ENCODE results near the gene PSMD6.
A peak's percentile ranks its signal among the peaks of the same experiment; 100 is the strongest.

Gene PSMD6

DNA sequence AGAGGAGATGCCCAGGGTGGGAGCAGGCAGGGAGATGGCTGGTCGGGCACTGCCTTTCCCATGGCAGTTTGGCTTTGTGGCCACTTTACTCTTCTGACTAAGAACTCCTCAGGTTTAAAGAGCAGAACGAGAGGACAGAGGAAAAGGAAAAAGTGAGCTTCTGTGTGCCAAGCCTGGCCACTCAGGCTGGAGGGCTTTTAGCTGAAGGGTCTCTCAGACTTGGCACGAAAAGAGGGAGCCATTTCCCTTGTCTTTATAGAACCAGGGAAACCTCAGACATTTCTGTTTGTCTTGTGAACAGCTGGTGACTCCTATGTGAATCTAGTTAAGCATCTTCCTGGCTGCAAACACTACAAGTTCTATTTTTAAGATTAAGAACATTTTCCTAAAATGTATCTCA is 23.3 kb upstream of the PSMD6 start:
- no peak for DNase-seq (ENCODE audit: low spot score)

DNA sequence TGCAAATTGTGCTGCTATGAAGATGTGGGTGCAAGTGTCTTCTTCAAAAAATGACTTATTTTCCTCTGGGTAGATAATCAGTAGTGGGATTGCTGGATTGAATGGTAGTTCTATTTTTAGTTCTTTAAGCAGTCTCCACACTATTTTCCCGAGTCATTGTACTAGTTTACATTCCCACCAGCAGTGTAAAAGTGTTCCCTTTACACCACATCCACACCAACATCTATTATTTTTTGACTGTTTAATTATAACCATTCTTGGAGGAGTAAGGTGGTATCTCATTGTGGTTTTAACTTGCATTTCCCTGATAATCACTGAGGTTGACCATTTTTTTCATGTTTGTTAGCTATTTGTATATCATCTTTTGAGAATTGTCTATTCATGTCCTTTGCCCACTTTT is 19.7 kb upstream of the PSMD6 start:
- DNase-seq (ENCODE audit: low spot score): no peak

DNA sequence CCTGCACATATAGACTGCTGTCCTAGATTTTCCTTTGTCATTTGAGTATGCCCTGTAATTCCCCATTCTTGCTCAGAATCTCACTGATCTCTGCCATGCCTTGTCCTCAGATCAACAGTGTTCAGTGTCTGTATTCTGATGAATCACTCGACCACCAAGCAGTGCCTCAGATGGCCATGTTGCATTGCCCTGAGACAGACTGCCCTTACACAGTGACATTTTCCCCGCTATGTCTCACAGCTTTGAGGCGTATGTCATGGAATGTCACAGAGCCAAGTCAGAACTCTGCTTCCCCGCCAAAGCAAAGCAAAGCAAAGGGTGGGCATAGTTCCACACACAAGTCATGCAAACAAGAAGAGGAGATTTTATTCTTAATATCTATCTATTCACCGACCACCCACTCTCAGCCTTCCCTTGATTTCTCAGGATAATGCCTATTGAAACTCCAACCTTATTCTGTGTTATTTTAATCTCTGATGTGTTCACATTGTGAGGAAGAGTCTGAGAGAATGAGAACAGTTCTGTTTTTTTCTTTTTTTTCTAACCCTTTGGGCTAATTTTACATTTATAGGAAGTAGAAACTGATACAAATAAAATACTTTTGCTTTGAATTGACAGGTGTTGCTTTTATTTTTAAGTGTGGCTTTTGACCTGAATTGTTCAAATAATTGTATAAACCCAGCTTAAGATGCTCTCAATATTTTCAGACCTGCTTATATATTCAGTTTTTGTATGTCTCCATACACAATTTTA is 16.9 kb upstream of the PSMD6 start:
- DNase-seq (ENCODE audit: low spot score): no peak

DNA sequence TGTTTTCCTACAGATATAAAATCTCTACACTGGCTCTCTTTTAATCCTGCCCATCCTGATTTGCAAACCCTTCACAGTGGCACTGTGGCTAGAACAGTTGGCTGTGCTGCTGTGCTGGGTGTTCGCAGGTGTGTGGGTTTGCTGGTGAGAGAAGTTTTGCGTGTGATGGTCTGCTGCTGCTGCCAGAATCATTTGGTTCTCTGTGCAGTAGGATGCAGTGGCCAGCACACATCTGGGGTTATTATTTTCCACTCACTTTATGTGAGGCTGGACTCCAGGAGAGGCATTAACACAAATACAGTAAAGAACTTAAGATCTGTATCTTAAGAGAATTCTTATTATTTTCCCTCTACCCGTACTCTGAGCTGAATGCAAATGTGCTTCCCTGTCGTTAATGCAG is 16.0 kb upstream of the PSMD6 start:
- no peak for DNase-seq (ENCODE audit: low spot score)

DNA sequence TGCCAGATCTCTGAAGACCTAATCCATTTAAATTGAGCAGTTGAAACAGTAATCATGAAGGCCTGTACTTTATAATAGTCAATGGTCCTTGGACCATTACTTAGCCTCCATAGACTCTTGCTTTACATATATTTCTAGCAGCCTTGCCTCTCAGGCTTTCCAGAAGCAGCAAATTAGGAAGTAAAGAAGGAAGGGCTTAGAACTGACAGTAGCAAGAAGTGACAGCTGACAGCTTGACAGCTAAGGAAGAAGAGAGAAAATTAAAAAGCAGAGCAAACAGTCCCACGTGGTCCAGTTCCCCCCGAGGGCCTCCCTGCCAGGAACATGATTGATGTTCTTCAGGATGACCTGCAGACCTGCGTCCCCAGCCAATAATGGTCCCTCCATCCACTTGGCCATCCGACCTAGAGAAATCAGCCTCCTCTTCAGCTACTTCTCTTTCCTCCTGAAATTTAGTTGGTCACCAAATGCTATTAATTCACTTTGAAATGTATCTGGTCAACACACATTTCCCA is 15.0 kb upstream of the PSMD6 start:
- DNase-seq (ENCODE audit: low spot score): no peak

DNA sequence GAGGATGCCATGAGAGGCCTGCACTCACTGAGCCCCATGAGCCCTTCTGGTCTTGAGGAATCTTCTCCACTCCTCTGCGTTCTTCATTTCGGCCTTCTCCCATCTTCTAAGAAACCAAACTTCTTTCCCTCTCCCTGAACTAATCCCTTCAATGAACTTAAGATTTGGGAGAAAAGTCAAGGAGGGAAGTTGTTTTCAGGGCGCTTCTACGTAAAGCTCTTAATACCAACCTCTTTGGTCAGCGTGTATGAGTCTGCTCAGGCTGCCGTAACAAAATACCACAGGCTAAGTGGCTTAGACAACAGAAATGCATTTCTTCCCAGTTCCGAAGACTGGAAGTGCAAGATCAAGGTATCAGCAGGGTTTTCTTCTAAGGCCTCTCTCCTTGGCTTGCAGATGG is 13.8 kb upstream of the PSMD6 start:
- DNase-seq (ENCODE audit: low spot score): no peak

DNA sequence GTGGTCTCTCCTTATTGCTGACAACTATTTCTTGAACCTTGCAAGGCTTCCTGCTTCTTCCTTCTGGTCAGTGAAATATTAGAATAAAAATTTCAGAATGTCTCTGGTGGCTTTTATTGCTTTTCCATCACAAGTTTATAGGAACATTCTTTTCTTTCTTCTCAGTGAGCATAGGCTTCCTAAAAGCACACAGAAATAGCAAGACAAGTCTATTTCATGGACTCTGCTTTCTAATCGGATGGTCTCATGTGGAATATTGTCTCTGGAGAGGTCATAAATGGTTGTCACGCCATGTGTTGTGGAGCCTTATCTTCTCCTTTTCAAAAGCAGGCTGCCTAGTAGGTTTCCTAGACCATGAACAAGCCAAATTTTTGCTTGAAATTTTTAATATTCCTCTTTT is 9.8 kb upstream of the PSMD6 start:
- DNase-seq (ENCODE audit: low spot score): no peak

DNA sequence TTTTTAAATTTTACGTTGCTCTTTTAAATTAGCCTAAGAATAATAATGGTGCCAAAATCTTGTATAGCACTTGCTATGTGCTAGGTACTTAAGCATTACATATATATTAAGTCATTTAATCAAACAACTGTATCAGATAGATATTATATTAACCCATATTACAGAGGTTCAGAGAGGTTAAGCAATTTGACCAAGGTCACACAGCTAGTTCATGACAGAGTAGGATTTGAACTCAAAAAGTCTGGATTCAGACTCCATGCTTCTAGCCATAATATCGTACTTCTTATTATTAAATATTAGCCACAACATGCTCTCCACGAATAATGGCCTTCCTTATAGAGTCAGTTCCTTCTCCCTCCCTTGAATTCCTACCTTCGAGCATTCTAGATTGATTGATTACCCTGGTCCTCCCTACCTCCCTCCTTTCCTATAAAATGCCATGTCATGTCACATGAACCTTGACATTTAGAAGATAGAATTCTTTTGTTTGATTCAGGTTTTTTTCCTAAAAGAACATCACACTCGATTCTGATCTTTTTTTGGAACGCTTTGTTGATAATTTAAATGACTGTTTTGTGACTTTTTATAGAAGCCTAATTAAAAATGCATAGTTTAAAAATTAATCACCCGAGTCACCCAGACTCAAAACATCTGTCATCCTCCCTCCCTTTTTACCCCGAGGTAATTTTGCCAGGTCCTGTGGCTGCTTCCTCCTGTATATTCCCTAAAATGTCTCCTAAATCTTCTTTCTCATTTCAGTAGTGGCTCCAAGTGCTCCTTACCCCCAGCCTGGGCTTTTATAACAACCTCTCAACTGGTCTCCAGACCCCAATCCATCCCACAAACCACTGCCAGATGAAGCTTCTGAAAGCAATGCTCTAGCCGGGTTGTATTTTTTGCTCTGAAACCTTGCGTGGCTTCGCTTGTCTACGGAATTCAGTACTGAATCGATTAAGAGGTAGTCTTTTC is 8.5 kb upstream of the PSMD6 start:
- DNase-seq (ENCODE audit: low spot score): no peak

DNA sequence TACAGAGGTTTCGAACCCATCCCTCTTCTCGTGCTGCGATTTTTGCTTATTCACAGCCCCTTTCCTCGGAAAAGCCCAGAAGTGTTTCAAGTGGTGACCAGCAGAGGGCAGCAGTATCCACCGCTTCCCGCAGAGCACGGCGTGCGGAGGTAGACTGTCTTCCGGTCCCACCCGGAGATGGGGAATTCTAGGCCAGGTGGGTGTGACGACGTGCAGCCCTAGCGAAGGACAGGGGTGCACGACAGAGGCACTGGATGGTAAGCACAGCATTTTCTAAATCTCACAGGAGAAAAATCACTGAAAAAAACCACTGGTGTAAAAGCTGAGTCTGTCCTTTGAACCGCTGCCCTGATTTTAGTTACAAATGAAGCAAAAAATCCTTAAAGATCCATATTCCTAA is 7.4 kb upstream of the PSMD6 start:
- DNase-seq (ENCODE audit: low spot score): peak; percentile 63

DNA sequence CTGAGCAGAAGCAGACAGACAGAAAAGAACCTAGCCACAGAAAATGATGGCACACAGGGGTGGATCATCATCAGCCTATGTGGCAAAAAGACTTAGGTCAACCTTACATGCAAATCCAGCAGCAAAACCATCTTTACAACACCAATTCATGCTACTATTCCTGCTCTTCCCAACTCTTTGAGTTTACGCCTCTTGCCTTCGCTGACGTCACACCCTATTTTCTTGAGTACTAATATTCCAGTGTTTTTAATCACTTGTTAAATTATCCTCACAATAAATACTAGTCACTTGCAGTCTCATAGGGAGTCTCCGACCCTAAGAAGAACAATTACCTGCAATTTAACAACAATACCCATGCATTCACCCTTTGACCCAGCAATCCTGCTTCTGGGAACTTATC is 6.0 kb upstream of the PSMD6 start:
- DNase-seq (ENCODE audit: low spot score): no peak

DNA sequence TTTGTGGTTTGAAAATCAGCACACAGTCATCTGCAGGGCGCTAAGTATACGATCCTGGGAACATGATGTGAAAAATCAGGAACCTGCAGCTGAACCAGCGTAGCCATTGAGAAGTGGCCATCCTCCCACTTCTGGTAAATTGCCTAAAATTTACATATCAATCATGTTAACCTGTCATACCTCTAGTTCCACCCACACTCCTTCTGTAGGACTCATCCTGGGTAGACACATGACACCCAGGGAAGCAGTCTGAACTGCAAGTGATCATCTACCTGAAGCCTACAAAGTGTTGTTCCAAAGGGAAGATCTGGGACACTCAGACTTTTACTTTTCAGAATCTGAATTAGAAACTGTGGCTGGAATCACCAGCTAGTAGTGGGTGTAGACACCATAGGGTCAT is 5.5 kb upstream of the PSMD6 start:
- no peak for DNase-seq (ENCODE audit: low spot score)

DNA sequence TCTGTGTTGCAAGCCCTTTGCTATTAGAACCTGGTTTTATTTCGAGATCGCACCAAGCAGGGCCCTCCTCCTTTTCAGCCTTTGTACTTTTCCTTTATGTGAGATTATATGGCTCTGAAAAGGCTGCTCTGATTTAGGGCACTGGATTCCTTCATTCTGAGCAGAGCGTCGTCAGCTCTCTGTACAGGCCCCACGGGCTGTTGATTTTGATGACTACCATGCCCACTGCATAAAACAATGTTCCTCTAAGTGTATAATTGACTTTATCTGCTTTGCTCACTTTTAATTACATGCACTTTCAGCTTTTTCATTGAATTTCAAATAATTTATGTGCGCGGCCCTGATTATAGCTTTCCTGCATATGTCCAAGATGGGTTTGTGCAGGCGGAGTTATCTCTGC is 4.4 kb upstream of the PSMD6 start:
- DNase-seq (ENCODE audit: low spot score): no peak

DNA sequence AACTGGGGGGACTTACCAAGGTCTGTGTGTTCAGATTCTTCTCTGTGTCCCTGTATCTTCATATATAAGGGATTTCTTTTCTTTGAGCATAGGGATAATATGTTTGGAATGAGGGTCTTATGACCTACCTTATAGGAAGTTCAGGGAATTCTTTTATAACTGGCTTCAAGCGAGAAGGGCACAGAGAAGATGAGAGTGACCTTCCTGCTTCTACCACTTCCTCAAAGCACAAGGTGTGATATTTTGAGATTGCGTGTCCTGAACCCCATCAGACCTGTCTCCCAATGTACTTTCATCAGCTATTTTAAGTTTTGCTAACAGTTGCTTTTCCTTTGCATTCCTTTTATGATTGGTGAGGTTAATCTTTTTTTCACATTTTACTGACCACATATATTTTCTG is 3.1 kb upstream of the PSMD6 start:
- DNase-seq (ENCODE audit: low spot score): no peak

DNA sequence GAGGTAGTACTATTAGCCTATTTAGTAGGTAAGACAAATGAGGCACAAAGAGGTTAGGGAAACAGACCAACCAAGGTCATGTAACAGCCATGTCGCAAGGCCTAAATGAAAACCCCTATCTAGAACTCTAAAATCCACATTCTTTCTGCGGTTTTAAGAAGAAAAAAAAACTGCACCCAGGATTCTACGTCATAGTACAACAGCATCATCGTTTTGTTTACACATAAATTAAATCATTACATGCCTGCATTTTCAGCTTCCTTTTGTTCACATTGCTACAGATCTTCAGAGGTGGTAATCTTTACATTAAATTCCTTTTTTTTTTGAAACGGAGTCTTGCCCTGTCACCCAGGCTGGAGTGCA is 548 bp upstream of the PSMD6 start:
- DNase-seq (ENCODE audit: low spot score): no peak

DNA sequence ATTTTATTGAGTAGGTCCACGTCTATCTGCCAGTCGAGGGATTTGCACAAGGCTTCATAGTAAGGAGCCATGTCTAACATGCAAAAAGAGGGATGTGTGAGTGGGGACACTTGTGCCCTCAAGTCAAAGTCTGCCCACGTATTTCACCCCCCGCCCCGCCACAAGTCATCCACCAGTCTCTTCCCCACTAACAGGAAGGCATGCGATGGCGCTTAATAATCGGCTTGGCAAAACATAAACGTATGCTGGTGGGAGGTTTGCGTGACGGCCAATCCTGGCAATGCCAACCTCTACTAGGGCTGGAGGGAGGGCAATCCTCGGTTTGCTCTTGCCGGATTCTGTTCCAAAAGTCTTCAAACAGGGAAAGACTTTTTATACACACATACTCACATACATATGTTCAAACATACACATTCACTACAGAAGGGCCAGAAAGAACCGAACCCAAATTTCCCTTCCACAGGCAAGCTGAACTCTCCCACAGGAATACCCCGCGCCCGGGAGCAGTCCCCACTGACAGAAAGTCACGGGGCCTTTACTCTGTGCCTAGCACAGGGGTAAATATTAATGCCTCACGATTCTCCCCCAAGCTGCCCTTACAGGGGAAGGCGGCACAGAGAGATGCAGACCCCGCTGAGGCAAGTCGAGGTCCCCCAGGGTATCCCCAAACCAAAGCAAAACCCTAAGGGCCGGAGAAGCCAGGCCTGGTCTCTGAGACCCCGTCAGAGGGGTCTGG is 675 bp downstream of the PSMD6 start:
- DNase-seq (ENCODE audit: low spot score): no peak

DNA sequence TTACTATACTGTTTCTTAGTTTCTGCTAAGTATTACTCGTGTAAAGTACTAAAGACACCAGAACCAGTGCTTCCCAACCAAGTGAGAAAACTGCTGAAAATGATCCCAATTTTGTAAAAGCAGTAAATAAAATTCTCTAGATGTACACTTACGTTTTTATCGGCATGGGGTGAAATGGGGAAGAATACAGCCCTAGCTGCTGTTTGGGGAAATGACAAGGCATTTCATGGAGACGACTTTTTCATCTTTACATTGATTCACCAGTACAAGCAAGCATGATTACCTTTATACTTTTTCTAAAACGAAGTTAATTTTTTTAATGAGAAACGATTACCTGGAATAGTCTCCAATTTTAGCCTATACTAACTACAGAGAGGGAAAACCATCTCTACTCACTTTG is 1.4 kb downstream of the PSMD6 start:
- no peak for DNase-seq (ENCODE audit: low spot score)

DNA sequence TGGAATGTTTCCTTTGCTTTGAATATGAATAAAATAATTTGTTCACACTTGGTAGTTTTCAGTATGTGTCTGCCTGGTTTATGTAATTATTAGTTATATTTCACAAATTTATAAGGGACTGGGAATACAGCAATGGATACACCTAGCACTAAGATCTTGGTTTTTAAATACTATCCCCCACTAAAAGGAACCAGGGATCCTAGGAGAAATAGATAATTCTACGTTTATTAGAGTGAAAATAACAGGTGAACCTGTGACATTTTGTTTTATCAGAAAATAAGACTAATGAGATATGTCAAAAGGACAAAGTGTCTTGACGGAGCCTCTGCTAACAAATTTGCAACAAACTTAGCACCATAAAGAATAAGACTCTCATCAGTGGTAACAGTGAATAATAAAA is 3.4 kb downstream of the PSMD6 start:
- DNase-seq (ENCODE audit: low spot score): no peak

DNA sequence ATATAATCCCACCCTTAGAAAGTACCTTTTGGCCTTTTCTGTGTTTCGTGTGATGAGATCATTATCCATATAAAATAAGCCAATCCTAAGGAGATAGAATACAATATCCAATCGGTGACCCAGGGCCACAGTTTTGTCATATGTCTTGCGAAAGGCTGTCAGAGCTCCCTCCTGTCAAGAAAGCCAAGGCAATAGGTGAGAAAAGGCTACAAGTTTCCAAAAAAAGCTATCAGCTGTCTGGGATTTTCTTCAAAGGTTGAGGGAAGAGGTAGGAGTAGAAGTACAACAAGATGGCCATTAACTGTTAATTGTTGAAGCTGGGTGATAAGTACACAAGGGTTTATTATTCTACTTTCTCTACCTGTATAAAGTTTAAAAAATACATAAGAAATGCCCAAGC is 4.0 kb downstream of the PSMD6 start:
- no peak for DNase-seq (ENCODE audit: low spot score)

DNA sequence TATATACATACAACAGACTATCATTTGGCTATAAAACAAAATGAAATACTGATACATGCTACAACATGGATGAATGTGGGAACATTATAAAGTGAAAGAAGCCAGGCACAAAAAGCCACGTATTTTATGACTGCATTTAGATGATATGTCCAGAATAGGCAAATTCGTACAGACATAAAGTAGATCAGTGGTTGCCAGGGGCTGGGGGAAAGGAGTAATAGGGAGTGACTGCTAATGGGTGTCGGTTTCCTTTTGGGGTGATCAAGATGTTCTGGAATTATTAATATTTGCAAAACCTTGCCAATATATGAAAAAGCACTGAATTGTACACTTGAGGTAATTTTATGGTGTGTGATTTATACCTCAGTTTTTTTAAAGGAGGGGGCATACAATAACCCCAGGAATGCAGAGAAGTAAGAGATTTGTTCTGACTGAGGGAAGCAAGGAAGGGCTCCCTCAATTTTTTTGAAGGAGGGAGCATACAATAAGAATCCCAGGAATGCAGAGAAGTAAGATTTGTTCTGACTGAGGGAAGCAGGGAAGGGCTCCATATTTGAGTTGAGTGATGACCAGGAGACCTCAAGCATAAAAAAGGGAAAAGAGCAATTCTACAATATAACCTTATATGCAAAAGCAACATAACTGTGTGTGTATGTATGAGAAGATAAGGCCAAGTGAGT is 6.2 kb downstream of the PSMD6 start:
- no peak for DNase-seq (ENCODE audit: low spot score)

DNA sequence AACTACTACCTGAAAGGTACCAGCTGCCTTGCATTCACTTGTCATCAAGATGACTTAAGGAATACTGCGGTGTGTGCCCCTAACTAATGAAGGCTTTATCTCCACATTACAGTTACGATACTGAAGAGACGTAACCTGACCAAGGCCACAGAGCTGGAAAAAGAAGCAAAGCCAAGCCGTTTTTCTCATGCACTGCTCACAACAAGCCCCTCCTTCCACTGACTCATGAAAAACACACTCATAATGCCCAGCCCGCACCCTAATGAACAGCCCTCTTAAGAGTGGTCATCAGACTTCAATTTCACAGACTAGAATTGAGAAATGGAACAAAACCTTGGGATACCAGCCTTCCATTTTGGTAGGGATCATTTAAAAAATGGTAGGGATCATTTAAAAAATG is 11.6 kb downstream of the PSMD6 start:
- DNase-seq (ENCODE audit: low spot score): no peak

DNA sequence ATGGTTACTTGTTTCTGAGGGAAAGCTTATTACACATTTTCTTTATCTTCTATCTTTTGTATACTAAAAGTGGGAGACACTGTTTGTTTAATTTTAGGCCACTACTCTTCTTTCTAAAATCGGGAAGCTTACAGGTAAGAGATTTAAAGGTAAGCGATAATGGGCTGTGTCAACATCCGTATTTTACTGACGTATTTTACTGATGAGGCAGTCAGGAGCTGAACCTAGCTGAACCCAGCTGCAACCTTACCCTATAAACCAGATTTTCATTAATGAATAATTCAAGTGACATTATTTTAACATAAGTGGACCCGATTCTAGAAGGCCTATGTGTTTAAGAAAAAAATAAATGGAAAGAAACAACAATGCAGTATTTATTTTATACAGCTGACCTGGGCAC is 13.1 kb downstream of the PSMD6 start:
- no peak for DNase-seq (ENCODE audit: low spot score)

DNA sequence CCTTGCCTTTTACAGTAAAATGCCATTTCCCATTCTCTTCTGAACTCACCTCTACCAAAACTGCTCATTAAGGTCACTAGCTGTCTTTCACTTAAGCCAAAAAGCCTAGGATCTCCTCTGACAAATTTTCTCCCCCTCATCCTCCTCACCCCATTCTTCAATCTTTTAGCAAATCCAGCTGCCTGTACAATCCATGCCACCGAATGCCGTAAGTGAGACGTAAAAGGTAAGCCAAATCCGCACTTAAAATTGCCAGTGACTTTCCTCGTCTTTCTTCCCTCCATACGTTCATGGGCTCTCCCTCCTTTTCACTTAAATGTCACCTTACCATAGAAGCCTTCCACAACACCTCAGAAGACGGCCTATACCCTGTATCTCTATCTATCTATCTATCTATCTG is 13.8 kb downstream of the PSMD6 start:
- no peak for DNase-seq (ENCODE audit: low spot score)

All from kidney capillary endothelial cell (primary cell).